ENCODE measurements around the gene ASAP3.

Gene ASAP3

DNA sequence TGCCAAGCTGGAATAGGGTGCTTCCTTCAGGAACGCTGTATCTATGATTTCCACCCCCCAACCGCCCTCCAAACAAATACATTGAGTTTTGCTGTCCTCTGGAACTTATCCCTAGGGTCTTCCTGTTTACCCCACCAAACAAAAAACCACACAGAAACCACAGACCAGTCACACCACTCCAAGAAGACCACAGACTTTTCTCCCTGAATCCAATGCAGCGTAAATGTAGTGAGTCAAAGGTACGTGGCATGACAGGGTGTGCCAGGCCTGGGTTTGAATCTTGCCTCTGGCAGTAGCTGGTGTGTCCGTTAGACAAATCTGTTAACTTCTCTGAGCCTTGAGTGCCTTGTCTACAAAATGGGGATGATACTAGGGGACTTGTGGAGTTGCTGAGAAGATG, 27.8 kb downstream of the ASAP3 start:
- no peak for TF ChIP-seq GATA3 (IDR thresholded peaks at IDR 0.05; ENCODE audit: low read depth, low read length)
- TF ChIP-seq GATA2 (IDR thresholded peaks at IDR 0.05; ENCODE audit: low read depth, low read length), result no peak

- TF ChIP-seq GATA3 (IDR thresholded peaks at IDR 0.05; ENCODE audit: low read depth, low read length) (no peak), GATA2 (IDR thresholded peaks at IDR 0.05; ENCODE audit: low read depth, low read length) (no peak)
These were observed 30.5 kb downstream of the ASAP3 start for GRCh38 chr1:23453455-23454000.

DNA sequence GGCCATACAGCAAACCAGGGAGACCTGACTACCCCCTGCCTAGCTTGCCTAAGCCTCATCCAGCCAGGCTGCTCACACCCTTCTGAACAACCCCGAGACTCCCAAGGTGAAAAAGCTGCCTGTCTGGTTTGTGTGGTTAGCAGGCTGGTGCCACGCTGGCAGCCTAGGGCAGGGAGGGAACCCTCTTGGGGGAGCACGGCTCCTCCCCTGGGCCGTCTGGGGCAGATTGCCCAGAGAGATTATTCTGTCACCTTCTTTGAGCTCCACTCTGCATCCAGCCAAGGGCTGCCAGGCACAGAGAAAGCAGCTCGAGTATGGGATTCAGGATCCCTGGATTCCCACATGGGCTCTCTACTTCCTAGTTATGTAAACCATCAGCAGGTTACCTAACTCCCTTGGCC, 32.0 kb downstream of the ASAP3 start:
- no peak for TF ChIP-seq GATA3 (IDR thresholded peaks at IDR 0.05; ENCODE audit: low read depth, low read length)
- TF ChIP-seq GATA2 (IDR thresholded peaks at IDR 0.05; ENCODE audit: low read depth, low read length), result peak; percentile 86

DNA sequence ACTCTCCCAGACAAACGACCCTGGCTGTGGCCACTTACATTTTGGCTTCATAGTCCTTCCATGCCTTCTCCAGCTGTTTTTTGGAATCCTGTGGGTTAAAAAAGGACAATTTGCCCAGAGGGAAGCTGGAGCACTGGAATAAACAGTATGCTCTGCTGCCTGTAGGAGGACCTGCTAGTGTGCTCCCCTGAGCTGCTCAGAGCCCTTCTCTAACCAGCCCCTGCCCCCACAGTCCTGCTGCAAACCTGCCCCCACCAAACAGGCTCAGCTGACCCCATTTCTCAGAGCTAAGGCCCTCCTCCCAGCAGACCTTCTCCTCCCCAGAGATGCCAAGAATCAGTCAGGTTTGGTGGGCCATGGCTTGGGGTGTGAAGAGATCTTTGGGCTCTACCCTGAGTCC, 32.5 kb downstream of the ASAP3 start:
- TF ChIP-seq GATA3 (IDR thresholded peaks at IDR 0.05; ENCODE audit: low read depth, low read length), result no peak
- no peak for TF ChIP-seq GATA2 (IDR thresholded peaks at IDR 0.05; ENCODE audit: low read depth, low read length)

DNA sequence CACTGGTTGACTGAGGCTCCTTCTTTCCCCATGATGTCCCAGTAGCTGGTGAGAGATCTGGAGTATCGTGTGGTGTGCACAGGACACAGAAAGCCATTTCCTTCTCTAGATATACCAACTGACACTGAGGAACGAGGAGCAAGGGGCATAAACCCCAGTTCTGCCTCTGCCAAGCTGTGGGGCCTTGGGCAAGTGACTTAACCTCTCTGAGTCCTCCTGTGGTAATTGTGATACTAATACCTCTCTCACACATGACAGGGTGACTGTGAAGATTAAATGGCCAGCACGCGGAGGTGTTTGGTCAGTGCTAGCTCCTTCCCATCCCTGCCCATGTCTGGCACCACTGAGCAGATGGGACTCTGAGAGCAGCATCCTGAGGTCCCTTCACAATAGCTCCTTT, 33.1 kb downstream of the ASAP3 start:
- no peak for TF ChIP-seq GATA3 (IDR thresholded peaks at IDR 0.05; ENCODE audit: low read depth, low read length)
- TF ChIP-seq GATA2 (IDR thresholded peaks at IDR 0.05; ENCODE audit: low read depth, low read length), result no peak

DNA sequence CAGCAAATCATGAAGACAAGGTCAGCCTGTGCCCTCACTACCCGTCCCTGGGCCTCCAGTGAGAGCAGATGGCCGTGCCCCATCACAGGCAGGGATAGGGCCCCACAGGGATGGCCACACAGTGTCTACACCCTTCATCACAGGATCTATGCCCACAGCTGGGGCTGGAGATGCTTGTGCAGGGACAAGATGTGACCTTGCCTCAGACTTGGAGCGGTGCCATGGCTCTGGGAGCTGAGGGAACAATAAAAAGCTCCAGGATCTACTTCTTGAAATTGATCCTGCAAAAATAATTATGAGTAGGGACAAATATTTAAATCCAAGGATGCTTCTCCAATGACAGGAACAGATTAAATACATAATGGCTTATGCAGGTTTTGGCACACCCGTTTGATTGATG, 34.0 kb downstream of the ASAP3 start:
- TF ChIP-seq GATA3 (IDR thresholded peaks at IDR 0.05; ENCODE audit: low read depth, low read length) (no peak), GATA2 (IDR thresholded peaks at IDR 0.05; ENCODE audit: low read depth, low read length) (no peak)

- no peak for TF ChIP-seq GATA3 (IDR thresholded peaks at IDR 0.05; ENCODE audit: low read depth, low read length)
- no peak for TF ChIP-seq GATA2 (IDR thresholded peaks at IDR 0.05; ENCODE audit: low read depth, low read length)
These were observed 34.7 kb downstream of the ASAP3 start for GRCh38 chr1:23449306-23449705.

GRCh38 chr1:23448846-23449245, 35.1 kb downstream of the ASAP3 start:
- TF ChIP-seq GATA3 (IDR thresholded peaks at IDR 0.05; ENCODE audit: low read depth, low read length) (no peak), GATA2 (IDR thresholded peaks at IDR 0.05; ENCODE audit: low read depth, low read length) (no peak)

- TF ChIP-seq GATA2 (IDR thresholded peaks at IDR 0.05; ENCODE audit: low read depth, low read length), result no peak
- TF ChIP-seq GATA3 (IDR thresholded peaks at IDR 0.05; ENCODE audit: low read depth, low read length), result no peak
These were observed 37.2 kb downstream of the ASAP3 start for GRCh38 chr1:23446661-23447310.

GRCh38 chr1:23444596-23445390, 39.2 kb downstream of the ASAP3 start:
- TF ChIP-seq GATA3 (IDR thresholded peaks at IDR 0.05; ENCODE audit: low read depth, low read length) (no peak), GATA2 (IDR thresholded peaks at IDR 0.05; ENCODE audit: low read depth, low read length) (no peak)

DNA sequence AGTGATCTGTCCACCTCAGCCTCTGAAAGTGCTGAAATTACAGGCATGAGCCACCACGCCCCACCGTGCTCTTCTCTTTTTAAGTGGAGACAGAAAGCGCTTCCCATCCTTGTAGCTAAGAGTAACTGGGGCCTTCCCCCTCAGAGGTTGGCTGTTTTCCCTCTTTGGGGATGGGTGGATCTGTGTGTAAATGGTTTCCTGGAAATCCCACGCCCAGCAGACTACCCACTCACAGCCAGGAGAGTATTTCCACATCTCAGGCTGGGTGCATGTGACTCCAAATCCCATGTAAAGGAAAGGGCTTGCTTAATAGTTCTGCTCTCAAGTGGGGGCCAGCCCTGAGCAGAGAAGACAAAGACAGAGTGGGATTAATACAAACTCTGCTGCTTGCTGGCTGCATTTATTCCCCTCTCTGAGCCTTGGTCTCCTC, 39.9 kb downstream of the ASAP3 start:
- TF ChIP-seq GATA3 (IDR thresholded peaks at IDR 0.05; ENCODE audit: low read depth, low read length), result no peak

GRCh38 chr1:23442751-23443150, 41.2 kb downstream of the ASAP3 start:
- TF ChIP-seq GATA3 (IDR thresholded peaks at IDR 0.05; ENCODE audit: low read depth, low read length) (no peak), GATA2 (IDR thresholded peaks at IDR 0.05; ENCODE audit: low read depth, low read length) (no peak)

GRCh38 chr1:23441446-23442148, 42.4 kb downstream of the ASAP3 start:
- no peak for TF ChIP-seq GATA3 (IDR thresholded peaks at IDR 0.05; ENCODE audit: low read depth, low read length)
- no peak for TF ChIP-seq GATA2 (IDR thresholded peaks at IDR 0.05; ENCODE audit: low read depth, low read length)

GRCh38 chr1:23438545-23438944, 45.4 kb downstream of the ASAP3 start:
- TF ChIP-seq GATA3 (IDR thresholded peaks at IDR 0.05; ENCODE audit: low read depth, low read length), result no peak

DNA sequence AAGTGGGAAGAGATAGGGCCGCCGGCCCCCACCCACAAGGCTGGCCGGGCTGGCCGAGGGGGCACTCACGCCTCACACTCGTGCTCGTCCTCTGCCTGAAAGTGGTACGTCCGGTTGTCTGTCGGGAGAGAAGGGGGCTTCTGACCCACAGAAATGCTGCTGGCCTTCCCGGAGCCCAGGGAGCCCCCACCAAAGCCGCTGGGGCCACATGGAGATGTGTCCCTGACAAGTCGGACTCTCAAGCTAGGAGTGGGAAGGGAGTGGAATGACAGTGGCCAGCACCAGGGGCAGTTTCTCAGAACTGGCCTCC, 46.7 kb downstream of the ASAP3 start:
- no peak for TF ChIP-seq GATA2 (IDR thresholded peaks at IDR 0.05; ENCODE audit: low read depth, low read length)
- no peak for TF ChIP-seq GATA3 (IDR thresholded peaks at IDR 0.05; ENCODE audit: low read depth, low read length)

Data from SH-SY5Y (cell line).